Liver (tissue), 9 donors: ENCODE results near the gene TBC1D14. TPM values are rescaled to one million over a fixed set of nuclear protein-coding genes. Genes with fewer than 3 reads are reported as not detected.

ENCODE experiments used
- DNase-seq: peaks from one replicate; pipeline ENCODE4 v3.0.0-alpha.2; 2017; ENCODE audit warnings: low spot score
- H3K27ac ChIP-seq, 2 donors: one replicate each; pipeline ENCODE4 v1.7.0; 2013; ENCODE audit warnings: inconsistent platforms in 2 of 2, low read length in 2 of 2, control low read depth in 1 of 2, low read depth in 1 of 2, mild to moderate bottlenecking in 1 of 2
- H3K27me3 ChIP-seq, 4 donors: one replicate each; pipeline versions ENCODE4 v1.6.1 to v1.7.0; 2013; ENCODE audit warnings: low read length in 3 of 4, inconsistent platforms in 1 of 4, mild to moderate bottlenecking in 1 of 4, moderate library complexity in 1 of 4; ENCODE audit not compliant: control insufficient read depth in 4 of 4, insufficient read depth in 4 of 4
- H3K36me3 ChIP-seq, 4 donors: one replicate each; pipeline versions ENCODE4 v1.6.1 to v1.7.0; 2013; ENCODE audit warnings: low read length in 3 of 4, mild to moderate bottlenecking in 3 of 4, low read depth in 1 of 4, moderate library complexity in 1 of 4; ENCODE audit not compliant: control insufficient read depth in 4 of 4, insufficient read depth in 3 of 4
- H3K4me1 ChIP-seq, 4 donors: one replicate each; pipeline versions ENCODE4 v1.6.1 to v1.7.0; 2013; ENCODE audit warnings: low read length in 3 of 4, mild to moderate bottlenecking in 3 of 4, moderate library complexity in 1 of 4; ENCODE audit not compliant: control insufficient read depth in 4 of 4, insufficient read depth in 4 of 4
- H3K4me3 ChIP-seq, 3 donors: one replicate each; pipeline versions ENCODE4 v1.6.1 to v1.7.0; 2013; ENCODE audit warnings: low read length in 3 of 3, control low read depth in 1 of 3, low read depth in 1 of 3, mild to moderate bottlenecking in 1 of 3
- H3K9ac ChIP-seq, 2 donors: one replicate each; pipeline ENCODE4 v1.7.0; 2013; ENCODE audit warnings: low read length in 2 of 2, mild to moderate bottlenecking in 2 of 2, moderate library complexity in 2 of 2, control low read depth in 1 of 2, low read depth in 1 of 2
- H3K9me3 ChIP-seq, 4 donors: one replicate each; pipeline versions ENCODE4 v1.6.1 to v1.7.0; 2013; ENCODE audit warnings: low read length in 3 of 4; ENCODE audit not compliant: control insufficient read depth in 4 of 4
- ATF3 ChIP-seq: IDR thresholded peaks from 2 replicates; pipeline ENCODE4 v1.6.1; 2016; ENCODE audit warnings: antibody characterized with exemption
- CTCF ChIP-seq: fragments of 150-350 bp; IDR thresholded peaks from 2 replicates; pipeline ENCODE4 v1.5.1; 2017; ENCODE audit warnings: improper control_type of control experiment, low read depth, low read length; ENCODE audit not compliant: missing input control
- EGR1 ChIP-seq, 2 donors: IDR thresholded peaks; 2 replicates each; pipeline ENCODE4 v1.6.1; 2016 to 2018; ENCODE audit warnings: antibody characterized with exemption in 2 of 2, low read depth in 2 of 2
- FOXA1 ChIP-seq: IDR thresholded peaks from 2 replicates; pipeline ENCODE4 v1.6.1; 2016; ENCODE audit warnings: antibody characterized with exemption
- FOXA2 ChIP-seq: IDR thresholded peaks from 2 replicates; pipeline ENCODE4 v1.6.1; 2016; ENCODE audit warnings: antibody characterized with exemption
- GABPA ChIP-seq, 2 donors: IDR thresholded peaks in 1 of 2; conservative IDR thresholded peaks in 1 of 2; 2 replicates each; pipeline ENCODE4 v1.6.1; 2016; ENCODE audit warnings: antibody characterized with exemption in 2 of 2, mild to moderate bottlenecking in 1 of 2, moderate library complexity in 1 of 2
- HNF4A ChIP-seq, 2 donors: conservative IDR thresholded peaks; 2 replicates each; pipeline ENCODE4 v1.6.1; 2016; ENCODE audit warnings: antibody characterized with exemption in 2 of 2, mild to moderate bottlenecking in 2 of 2
- HNF4G ChIP-seq: IDR thresholded peaks from 2 replicates; pipeline ENCODE4 v1.6.1; 2016; ENCODE audit warnings: antibody characterized with exemption
- JUND ChIP-seq, 2 donors: IDR thresholded peaks; 2 replicates each; pipeline ENCODE4 v1.6.1; 2016; ENCODE audit warnings: antibody characterized with exemption in 2 of 2
- MAX ChIP-seq: IDR thresholded peaks from 2 replicates; pipeline ENCODE4 v1.6.1; 2016; ENCODE audit warnings: antibody characterized with exemption
- NR2F2 ChIP-seq: IDR thresholded peaks from 2 replicates; pipeline ENCODE4 v1.6.1; 2016; ENCODE audit warnings: antibody characterized with exemption
- RAD21 ChIP-seq, 2 donors: IDR thresholded peaks; 2 replicates each; pipeline ENCODE4 v1.6.1; 2016; ENCODE audit warnings: antibody characterized with exemption in 2 of 2, mild to moderate bottlenecking in 2 of 2
- REST ChIP-seq: IDR thresholded peaks from 2 replicates; pipeline ENCODE4 v1.6.1; 2016; ENCODE audit warnings: antibody characterized with exemption, mild to moderate bottlenecking
- RXRA ChIP-seq, 2 donors: IDR thresholded peaks; 2 replicates each; pipeline ENCODE4 v1.6.1; 2017 to 2018; ENCODE audit warnings: antibody characterized with exemption in 2 of 2, mild to moderate bottlenecking in 1 of 2
- SP1 ChIP-seq: IDR thresholded peaks from 2 replicates; pipeline ENCODE4 v1.6.1; 2018; ENCODE audit warnings: antibody characterized with exemption, mild to moderate bottlenecking
- TAF1 ChIP-seq: conservative IDR thresholded peaks from 2 replicates; pipeline ENCODE4 v1.6.1; 2016; ENCODE audit warnings: antibody characterized with exemption, mild to moderate bottlenecking
- YY1 ChIP-seq: IDR thresholded peaks from 2 replicates; pipeline ENCODE4 v1.6.1; 2016; ENCODE audit warnings: antibody characterized with exemption, mild to moderate bottlenecking
- ZBTB33 ChIP-seq: IDR thresholded peaks from 2 replicates; pipeline ENCODE4 v1.6.1; 2016; ENCODE audit warnings: antibody characterized with exemption
- WGBS: extraction: QIAGEN DNeasy Blood & Tissue Kit; methylation state at CpG from one replicate; pipeline ENCODE4 v1.1.7; 2013; 5-methylcytosine and 5-hydroxymethylcytosine counted together
- polyA plus RNA-seq, 2 donors: library from polyadenylated mRNA; stranded (reverse) in 1 of 2; unstranded in 1 of 2; fragments of 200-250 nt in 1 of 2; fragments of >200 nt in 1 of 2; fragmentation: Nextera tagmentation in 1 of 2; extraction: Ambion mirVana in 1 of 2; gene quantifications; one replicate each; pipeline versions ENCODE4 v1.2.1 to v1.2.3, GENCODE V29; 2013 to 2015
- total RNA-seq, 2 donors: library from RNA; depleted of rRNA; stranded (reverse); fragments of >200 nt; gene quantifications; one replicate each; pipeline ENCODE4 v1.2.3, GENCODE V29; 2014
- donor health status: healthy.
- donor health status: healthy.
- donor health status: healthy.
- donor health status: healthy.
- donor health status: healthy.

The TBC1D14 gene
- total and polyA plus RNA-seq, 4 donors = 10.0 to 45.2 (median 22.7) TPM

GRCh38 chr4:7061815-7062214, 152.2 kb downstream of the TBC1D14 start:
- Histone ChIP-seq H3K27ac (no peak overlapping the region), H3K9me3 (no peaks in the 10 kb centered on the region), H3K4me1 (peaks cover 5 to 16% (median 7%) of the 10 kb centered on the region in 4 donors), H3K36me3 (peaks cover 8 to 52% (median 46%) of the 10 kb centered on the region in 4 donors), H3K9ac (no peak overlapping the region), H3K27me3 (no peaks in the 10 kb centered on the region), H3K4me3 (no peak overlapping the region)
- TF ChIP-seq CTCF (no peak), FOXA2 (no peak), GABPA (IDR thresholded peaks at IDR 0.05 in 1 of 2, conservative IDR thresholded peaks at IDR 0.05 in 1 of 2) (no peak), EGR1 (IDR thresholded peaks at IDR 0.05; ENCODE audit: low read depth in 2 of 2) (no peak), FOXA1 (no peak), RXRA (IDR thresholded peaks at IDR 0.05) (no peak), YY1 (no peak), RAD21 (IDR thresholded peaks at IDR 0.05) (no peak), TAF1 (no peak), NR2F2 (no peak), JUND (IDR thresholded peaks at IDR 0.05) (no peak), HNF4G (no peak), MAX (no peak), ATF3 (no peak)
- WGBS = 94% methylated on average over 6 of the region's 6 CpGs
- no peak for DNase-seq

- Histone ChIP-seq H3K27ac (no peak overlapping the region), H3K27me3 (no peaks in the 10 kb centered on the region), H3K4me1 (peaks cover 7 to 17% (median 9%) of the 10 kb centered on the region in 4 donors), H3K4me3 (no peak overlapping the region), H3K9me3 (no peaks in the 10 kb centered on the region), H3K36me3 (peaks cover 8 to 52% (median 46%) of the 10 kb centered on the region in 4 donors), H3K9ac (no peak overlapping the region)
- 94% methylated on average over 4 of the region's 4 CpGs for WGBS
- DNase-seq = no peak
- TF ChIP-seq REST = no peak
- TF ChIP-seq YY1 = no peak
- no peak for TF ChIP-seq GABPA (IDR thresholded peaks at IDR 0.05 in 1 of 2, conservative IDR thresholded peaks at IDR 0.05 in 1 of 2)
- no peak for TF ChIP-seq FOXA1
- no peak for TF ChIP-seq SP1
- no peak for TF ChIP-seq NR2F2
- TF ChIP-seq RXRA (IDR thresholded peaks at IDR 0.05) = no peak
- TF ChIP-seq TAF1 = no peak
- no peak for TF ChIP-seq EGR1 (IDR thresholded peaks at IDR 0.05; ENCODE audit: low read depth in 2 of 2)
- no peak for TF ChIP-seq HNF4G
- TF ChIP-seq MAX = no peak
- no peak for TF ChIP-seq CTCF
- no peak for TF ChIP-seq RAD21 (IDR thresholded peaks at IDR 0.05)
- no peak for TF ChIP-seq ZBTB33
- no peak for TF ChIP-seq JUND (IDR thresholded peaks at IDR 0.05)
- TF ChIP-seq HNF4A (conservative IDR thresholded peaks at IDR 0.05) = no peak
Measured at GRCh38 chr4:7062816-7063215, 153.2 kb downstream of the TBC1D14 start.
